Uterus (tissue), 2 donors: Measurements from ENCODE around the gene TRAF1.

ENCODE experiments used
- CTCF ChIP-seq, 4 experiments: fragments of 200-600 bp in 2 of 4; fragments of 450-650 bp in 2 of 4; sonication (generic) in 2 of 4; IDR thresholded peaks; one replicate each; pipeline ENCODE4 v1.5.1; 2016 to 2019; ENCODE audit warnings: antibody characterized with exemption in 4 of 4, mild to moderate bottlenecking in 2 of 4, moderate library complexity in 1 of 4
- POLR2A ChIP-seq, 2 donors: fragments of 450-650 bp; IDR thresholded peaks; one replicate each; pipeline ENCODE4 v1.6.1; 2016; ENCODE audit warnings: antibody characterized with exemption in 2 of 2, mild to moderate bottlenecking in 1 of 2, moderate library complexity in 1 of 2

- no peak for TF ChIP-seq CTCF (IDR thresholded peaks at IDR 0.05)
- no peak for TF ChIP-seq POLR2A (IDR thresholded peaks at IDR 0.05)
Observed at GRCh38 chr9:120866651-120867050, 59.9 kb downstream of the TRAF1 start.
